ES-I3 (cell line): Measurements from ENCODE around the gene ASMTL.
"Not testable (repeated sequence)": the region's sequence is repeated elsewhere in the genome, so short reads cannot be mapped to it uniquely, and the experiment has no call there.

ENCODE experiments used
- H3K36me3 ChIP-seq: 2 replicates; pipeline ENCODE4 v1.6.1; 2013; ENCODE audit warnings: mild to moderate bottlenecking, low read length, control low read depth, moderate library complexity; ENCODE audit not compliant: insufficient read depth
- H3K4me1 ChIP-seq: 2 replicates; pipeline ENCODE4 v1.6.1; 2013; ENCODE audit warnings: mild to moderate bottlenecking, control low read depth, low read length; ENCODE audit not compliant: insufficient read depth
- H3K9ac ChIP-seq: 2 replicates; pipeline ENCODE4 v1.6.1; 2013; ENCODE audit warnings: low read depth, mild to moderate bottlenecking, low read length, moderate library complexity
- H3K9me3 ChIP-seq: 2 replicates; pipeline ENCODE4 v1.6.1; 2013; ENCODE audit warnings: mild to moderate bottlenecking, low read length, moderate library complexity; ENCODE audit not compliant: control insufficient read depth, insufficient read depth

The ASMTL gene

DNA sequence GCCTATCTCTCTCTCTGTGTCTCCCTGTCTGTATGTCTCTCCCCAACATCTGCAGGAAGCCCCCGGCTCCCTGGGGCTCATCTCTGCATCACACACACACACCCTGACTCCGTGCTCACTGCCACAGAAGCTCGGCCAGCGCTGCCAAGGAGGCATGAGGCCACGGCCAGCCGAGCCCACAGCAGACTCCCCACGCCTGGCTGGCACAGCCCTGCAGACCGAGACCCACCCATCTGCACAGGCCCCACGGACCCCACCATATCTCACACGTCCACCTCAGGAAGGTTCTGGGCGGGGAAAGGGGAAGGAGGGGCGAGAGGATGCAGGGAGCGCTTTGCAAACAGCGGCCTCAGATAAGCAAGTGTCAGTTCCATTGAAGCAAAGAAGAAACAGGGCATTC, 32.3 kb downstream of the ASMTL start:
- H3K9me3 ChIP-seq = peaks cover 8% of the 10 kb centered on the region
- peaks cover 42% of the 10 kb centered on the region for H3K36me3 ChIP-seq
- no peaks in the 10 kb centered on the region for H3K4me1 ChIP-seq
- no peak overlapping the region for H3K9ac ChIP-seq

DNA sequence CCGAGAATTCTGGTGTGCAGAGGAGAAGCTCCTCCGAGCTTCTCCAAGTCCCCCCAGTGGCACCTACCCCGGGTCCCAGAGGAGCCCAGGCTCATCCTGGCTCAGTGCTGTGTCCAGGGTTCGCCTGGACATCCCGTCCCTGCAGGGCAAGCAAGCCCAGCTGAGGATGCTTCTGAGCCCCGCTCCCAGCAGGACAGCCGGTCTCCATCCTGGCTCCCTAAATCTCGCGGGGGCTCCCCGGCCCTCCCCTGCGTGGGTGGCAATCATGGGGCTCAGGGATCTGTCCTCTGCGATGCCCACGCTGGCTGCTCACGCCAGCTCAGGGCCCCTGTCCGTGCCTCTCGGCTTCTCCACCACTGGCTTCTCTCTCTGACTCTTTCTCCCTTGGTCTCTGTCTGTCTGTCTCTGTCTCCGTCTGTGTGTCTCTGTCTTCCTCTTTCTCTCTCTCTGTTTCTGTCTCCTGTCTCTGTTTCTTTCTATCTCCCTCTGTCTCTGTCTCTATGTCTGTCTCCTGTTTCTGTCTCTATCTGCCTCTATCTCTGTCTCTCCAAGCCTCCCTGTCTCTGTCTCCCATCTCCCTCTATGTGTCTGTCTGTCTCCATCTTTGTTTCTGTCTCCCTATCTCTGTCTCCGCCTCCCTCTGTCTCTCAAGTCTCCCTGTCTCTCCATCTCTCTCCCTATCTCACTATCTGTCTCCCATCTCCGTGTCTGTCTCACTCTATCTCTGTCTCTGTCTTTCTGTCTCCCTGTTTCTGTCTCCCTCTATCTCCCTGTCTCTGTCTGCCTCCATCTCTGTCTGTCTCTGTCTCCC, 33.0 kb downstream of the ASMTL start:
- Histone ChIP-seq H3K9me3 (peaks cover 8% of the 10 kb centered on the region), H3K9ac (no peak overlapping the region), H3K4me1 (no peaks in the 10 kb centered on the region), H3K36me3 (peaks cover 39% of the 10 kb centered on the region)

DNA sequence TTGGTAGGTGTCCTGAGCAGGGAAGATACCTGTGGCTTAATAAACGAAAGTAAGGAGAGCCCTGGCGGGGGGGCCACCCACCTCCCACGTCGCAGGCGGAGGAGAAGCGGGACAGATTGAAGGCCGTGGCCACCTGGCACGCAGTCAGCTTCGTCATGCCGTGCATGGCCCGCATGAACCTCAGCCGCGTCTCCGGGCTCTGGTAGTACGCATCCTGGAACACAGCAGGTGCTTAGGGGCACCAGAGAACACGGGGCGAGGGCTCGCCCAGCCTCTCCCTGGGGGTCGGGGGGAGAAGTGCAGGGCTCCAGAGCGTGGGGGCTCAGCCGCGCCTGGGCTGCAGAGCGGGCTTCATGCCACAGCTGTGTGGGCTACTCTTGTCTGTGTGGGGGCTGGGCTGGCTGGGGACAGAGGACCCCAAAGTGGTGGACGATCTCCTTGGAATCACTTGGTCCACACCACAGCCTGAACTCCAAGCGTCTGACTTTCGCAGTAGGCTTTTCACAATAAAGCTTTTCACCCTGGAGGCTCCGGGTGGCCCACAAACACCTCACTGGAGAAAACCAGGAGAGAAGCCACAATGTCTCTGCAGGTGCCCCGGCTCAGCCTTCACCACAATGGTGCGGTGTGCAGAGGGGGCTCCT, 33.7 kb downstream of the ASMTL start:
- peaks cover 35% of the 10 kb centered on the region for H3K36me3 ChIP-seq
- H3K4me1 ChIP-seq = no peaks in the 10 kb centered on the region
- H3K9me3 ChIP-seq = peaks cover 8% of the 10 kb centered on the region
- no peak overlapping the region for H3K9ac ChIP-seq

DNA sequence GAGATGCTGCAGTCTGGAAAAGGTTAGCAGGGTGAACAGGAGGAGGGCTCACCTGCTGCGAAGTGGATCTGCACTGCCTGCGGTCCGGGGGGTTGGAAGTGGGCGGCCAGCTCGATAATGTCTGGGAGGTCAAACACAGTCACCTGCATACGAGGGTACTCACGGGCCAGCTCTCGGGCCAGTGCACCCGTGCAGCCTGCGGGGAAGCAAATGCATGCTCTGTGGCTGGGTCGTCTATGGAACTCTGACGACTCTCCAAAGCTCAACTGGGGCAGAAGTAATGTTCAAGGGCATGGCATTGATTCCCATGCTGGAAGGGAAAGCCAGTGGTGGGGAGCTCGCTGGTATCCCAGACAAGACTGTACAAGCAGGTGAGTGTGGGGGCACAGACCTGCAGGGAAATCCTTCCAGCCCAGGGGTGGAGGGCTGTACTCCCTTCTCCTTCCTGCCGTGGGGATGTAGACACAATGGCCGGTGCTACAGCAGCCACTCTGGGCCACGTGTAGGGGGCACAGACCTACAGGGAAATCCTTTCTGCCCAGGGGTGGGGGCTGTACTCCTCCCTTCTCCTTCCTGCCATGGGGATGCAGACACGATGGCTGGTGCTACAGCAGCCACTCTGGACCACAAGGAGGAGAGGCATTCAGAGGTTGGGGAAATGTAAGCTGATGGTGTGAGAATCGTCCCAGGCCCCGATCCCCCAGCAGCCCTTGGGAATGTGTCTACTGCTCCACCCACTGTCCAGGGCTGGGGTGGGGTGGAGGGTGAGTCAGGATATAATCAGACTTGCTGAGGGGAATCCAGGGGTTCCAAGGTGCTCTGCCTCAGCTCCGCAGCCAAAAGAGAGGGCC, 34.6 kb downstream of the ASMTL start:
- H3K9me3 ChIP-seq = peaks cover 8% of the 10 kb centered on the region
- peaks cover 37% of the 10 kb centered on the region for H3K36me3 ChIP-seq
- no peak overlapping the region for H3K9ac ChIP-seq
- no peaks in the 10 kb centered on the region for H3K4me1 ChIP-seq

DNA sequence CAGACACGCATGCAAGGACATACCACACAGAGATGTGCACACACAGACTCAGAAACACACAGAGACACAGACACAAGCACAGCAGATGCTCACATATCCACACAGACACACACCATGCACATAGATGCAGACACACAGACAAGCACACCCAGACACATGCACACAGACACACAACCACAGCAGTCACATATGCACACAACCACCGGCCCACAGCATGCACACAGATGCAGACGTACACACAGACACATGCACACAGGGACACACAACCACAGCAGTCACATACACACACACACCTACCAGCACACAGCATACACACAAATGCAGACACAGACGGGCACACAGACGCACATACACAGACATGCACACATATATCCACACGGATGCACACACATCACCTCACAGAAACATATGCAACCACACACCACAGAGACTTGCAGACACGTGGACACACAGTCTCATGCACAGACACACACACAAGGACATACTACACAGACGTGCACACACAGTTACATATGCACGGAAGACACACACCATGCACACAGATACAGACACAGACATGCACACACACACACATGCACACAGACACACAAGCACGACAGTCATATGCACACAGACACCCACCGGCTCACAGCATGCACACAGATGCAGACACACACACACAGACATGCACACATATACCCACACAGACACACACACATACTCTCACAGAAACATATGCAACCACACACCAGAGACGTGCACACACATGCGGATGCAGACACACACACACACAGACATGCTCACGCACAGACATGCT, 35.5 kb downstream of the ASMTL start:
- H3K9me3 ChIP-seq = peaks cover 3% of the 10 kb centered on the region; the same call in 1 of the 2 replicates
- no peaks in the 10 kb centered on the region for H3K4me1 ChIP-seq
- no peak overlapping the region for H3K9ac ChIP-seq
- H3K36me3 ChIP-seq = peaks cover 33% of the 10 kb centered on the region

DNA sequence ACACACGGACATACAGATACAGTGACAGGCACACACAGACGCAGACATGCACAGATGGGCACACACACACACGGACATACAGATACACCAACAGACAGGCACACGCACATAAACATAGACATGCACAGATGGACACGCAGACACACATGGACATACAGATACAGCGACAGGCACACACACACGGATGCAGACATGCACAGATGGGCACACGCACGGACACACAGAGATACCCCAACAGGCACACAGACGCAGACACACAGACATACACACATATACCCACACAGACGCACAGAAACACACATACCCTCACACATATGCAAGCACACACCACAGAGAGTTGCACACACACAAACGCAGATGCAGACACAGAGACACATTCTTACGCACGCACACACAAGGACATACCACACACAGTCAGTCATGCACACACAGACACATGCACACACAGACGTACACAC, 36.4 kb downstream of the ASMTL start:
- H3K9ac ChIP-seq = no peak overlapping the region
- no peaks in the 10 kb centered on the region for H3K9me3 ChIP-seq
- H3K4me1 ChIP-seq = no peaks in the 10 kb centered on the region
- H3K36me3 ChIP-seq = peaks cover 25% of the 10 kb centered on the region

DNA sequence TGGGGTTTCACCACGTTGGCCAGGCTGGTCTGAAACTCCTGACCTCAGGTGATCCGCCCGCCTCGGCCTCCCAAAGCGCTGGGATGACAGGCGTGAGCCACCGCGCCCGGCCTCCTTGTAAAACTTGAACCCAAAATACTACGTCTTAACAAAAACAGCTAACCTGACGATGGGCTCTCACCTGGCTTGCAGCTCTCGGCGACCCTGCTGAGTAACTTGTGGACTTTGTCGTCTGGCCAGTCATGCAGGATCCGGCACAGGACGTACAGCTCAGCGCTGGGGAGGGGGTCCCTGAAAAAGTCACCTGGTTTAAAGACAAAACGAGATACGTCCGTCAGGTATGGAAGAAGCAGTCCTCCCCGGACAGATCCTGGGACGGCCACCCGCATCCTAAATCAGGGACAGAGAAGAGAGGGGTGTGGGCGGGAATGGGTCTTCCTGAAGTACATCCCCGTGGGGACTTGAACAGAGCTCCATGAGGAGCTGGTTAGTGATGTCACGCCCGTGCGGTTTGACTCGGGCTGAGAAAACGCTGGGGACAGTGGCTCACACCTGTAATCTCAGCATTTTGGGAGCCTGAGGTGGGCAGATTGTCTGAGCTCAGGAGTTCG, 40.1 kb downstream of the ASMTL start:
- H3K36me3 ChIP-seq = peaks cover 12% of the 10 kb centered on the region
- no peak overlapping the region for H3K9ac ChIP-seq
- no peaks in the 10 kb centered on the region for H3K4me1 ChIP-seq
- H3K9me3 ChIP-seq = no peaks in the 10 kb centered on the region

DNA sequence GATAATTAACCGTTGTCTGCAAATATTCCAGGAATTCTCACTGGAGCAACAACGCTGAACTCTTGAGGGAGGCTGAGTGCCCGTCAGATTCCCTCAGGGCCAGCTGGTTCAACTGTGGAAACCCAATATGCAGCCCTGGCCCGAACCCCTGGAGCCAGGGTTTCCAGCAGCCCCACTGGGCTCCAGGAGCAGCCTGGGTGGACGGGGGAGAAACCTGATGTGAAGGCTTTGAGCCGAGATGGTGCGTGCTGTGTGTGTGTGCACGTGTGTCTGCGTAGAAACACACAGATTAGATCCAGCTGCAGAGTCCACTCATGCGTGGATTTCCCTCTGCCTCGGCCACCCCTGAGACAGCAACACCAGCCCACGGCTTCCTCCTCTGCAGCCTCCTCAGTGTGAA, 41.4 kb downstream of the ASMTL start:
- Histone ChIP-seq H3K36me3 (peaks cover 7% of the 10 kb centered on the region), H3K9me3 (no peaks in the 10 kb centered on the region), H3K9ac (no peak overlapping the region), H3K4me1 (no peaks in the 10 kb centered on the region)

DNA sequence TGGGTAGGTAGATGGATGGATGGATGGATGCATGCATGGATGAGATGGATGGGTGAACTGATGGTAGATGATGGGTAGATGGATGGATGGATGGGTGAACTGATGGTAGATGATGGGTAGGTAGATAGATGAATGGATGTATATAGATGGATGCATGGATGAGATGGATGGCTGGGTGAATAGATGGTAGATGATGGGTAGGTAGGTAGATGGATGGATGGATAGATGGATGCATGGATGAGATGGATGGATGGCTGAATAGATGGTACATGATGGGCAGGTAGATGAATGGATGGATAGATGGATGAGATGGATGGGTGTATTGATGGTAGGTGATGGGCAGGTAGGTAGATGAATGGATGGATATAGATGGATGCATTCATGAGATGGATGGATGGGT, 45.7 kb downstream of the ASMTL start:
- Histone ChIP-seq H3K4me1 (no peaks in the 10 kb centered on the region), H3K9me3 (no peaks in the 10 kb centered on the region), H3K9ac (no peak overlapping the region), H3K36me3 (peaks cover 19% of the 10 kb centered on the region)

DNA sequence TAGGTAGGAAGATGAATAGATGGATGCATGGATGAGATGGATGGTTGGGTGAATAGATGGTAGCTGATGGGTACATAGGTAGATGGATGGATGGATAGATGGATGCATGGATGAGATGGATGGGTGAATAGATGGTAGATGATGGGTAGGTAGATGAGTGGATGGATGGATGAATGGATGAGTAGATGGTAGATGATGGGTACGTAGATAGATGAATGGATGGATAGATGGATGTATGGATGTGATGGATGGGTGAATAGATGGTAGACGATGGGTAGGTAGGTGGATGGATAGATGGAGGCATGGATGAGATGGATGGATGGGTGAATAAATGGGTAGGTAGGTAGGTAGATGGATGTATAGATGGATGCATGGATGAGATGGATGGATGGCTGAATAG, 46.9 kb downstream of the ASMTL start:
- not testable (repeated sequence) for H3K9ac ChIP-seq, H3K9me3 ChIP-seq, H3K4me1 ChIP-seq
- peaks cover 19% of the 10 kb centered on the region for H3K36me3 ChIP-seq

DNA sequence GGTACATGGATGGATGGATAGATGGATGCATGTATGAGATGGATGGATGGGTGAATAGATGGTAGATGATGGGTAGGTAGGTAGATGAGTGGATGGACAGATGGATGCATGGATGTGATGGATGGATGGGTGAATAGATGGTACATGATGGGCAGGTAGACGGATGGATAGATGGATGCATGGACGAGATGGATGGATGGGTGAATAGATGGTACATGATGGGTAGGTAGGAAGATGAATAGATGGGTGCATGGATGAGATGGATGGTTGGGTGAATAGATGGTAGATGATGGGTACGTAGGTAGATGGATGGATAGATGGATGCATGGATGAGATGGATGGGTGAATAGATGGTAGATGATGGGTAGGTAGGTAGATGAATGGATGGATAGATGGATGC, 48.8 kb downstream of the ASMTL start:
- peaks cover 19% of the 10 kb centered on the region for H3K36me3 ChIP-seq
- H3K4me1 ChIP-seq, H3K9me3 ChIP-seq, H3K9ac ChIP-seq: not testable (repeated sequence)

DNA sequence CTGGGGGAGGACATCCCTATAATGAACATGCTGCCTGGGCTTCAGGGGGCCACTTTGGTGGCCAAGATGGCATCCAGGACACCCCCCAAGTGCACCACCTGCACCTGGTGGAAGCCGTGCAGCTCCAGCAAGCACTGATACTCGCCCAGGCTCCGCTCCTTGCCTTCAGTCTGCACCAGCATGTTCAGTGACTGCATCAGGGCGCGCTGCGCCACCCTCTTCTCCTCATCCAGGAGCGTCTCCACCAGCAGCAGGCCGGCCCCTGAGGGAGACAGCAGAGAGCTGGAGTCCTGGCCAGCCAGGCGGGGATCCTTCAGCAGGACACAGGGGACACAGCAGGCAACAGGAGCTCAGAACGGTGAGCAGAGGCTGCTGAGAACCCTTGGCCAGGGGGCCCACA, 49.5 kb downstream of the ASMTL start:
- H3K36me3 ChIP-seq = peaks cover 19% of the 10 kb centered on the region
- no peak overlapping the region for H3K9ac ChIP-seq

DNA sequence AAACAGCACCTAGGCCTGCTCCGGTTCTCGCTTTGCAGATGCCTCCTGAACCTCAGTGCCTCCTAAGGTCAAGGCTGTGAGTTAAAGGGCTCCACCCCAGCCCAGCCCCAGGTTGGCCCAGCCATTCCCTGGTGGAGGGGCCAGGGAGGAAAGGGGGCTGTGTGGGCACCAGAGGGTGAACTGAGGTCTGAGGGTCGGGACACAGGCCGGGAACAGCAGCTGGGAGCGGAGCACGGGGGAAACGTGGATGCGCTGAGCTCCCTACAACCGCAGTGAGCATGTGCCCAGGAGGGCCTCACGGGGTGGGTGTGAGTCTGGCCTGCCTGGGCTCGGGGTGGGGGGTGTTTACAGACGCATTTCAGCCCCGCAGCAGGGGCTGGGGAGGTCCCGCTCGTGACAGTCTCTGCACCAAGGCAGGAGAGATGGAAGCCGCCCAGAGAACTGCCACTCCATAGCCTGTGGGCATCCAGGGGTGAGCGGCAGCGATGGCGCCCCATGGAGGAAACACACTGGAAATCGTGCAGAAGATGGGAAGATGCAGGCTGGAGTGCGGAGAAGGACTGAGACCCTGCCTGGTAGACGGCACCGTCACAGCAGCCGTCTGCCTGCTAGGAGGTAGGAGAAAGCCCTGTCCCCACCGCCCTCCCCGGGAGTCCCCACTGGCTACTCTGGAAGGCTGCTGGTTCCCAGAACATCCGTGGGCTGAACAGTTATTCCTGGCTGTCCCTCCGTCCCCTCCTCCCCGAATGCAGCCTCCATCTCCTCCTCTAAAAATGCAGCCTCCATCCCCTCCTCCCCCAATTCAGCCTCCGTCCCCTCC, 50.9 kb downstream of the ASMTL start:
- no peaks in the 10 kb centered on the region for H3K9me3 ChIP-seq
- no peak overlapping the region for H3K9ac ChIP-seq
- H3K36me3 ChIP-seq = peaks cover 19% of the 10 kb centered on the region; the same call in 1 of the 2 replicates
- peaks cover 6% of the 10 kb centered on the region; the same call in 1 of the 2 replicates for H3K4me1 ChIP-seq

More for the DNA sequence above, 49.5 kb downstream of the ASMTL start:
- H3K9me3 ChIP-seq = no peaks in the 10 kb centered on the region
- peaks cover 6% of the 10 kb centered on the region; the same call in 1 of the 2 replicates for H3K4me1 ChIP-seq
